Activated naive CD4-positive, alpha-beta T cell treated with anti-CD3 and anti-CD28 coated beads for 36 hours (primary cell): ENCODE measurements around the gene MICU1. TPM values are rescaled to one million over a fixed set of nuclear protein-coding genes. Genes with fewer than 3 reads are reported as not detected.
A peak's percentile ranks its signal among the peaks of the same experiment; 100 is the strongest.
"Not testable (repeated sequence)": the region's sequence is repeated elsewhere in the genome, so short reads cannot be mapped to it uniquely, and the experiment has no call there.

Source experiments
- CTCF ChIA-PET: fragments of 350-600 bp; sonication (Branson Sonifier 250); formaldehyde crosslinking; loops from one replicate; lab custom pipeline; 2021; ENCODE audit warnings: antibody characterized with exemption; lab: Charles Lee
- DNase-seq: peaks from one replicate; pipeline ENCODE4 v3.0.0-alpha.2; 2020
- H3K27ac Mint-ChIP-seq: one replicate; pipeline ENCODE4 v1.8.0; 2021; ENCODE audit warnings: mild to moderate bottlenecking, mixed read lengths
- H3K27me3 Mint-ChIP-seq: one replicate; pipeline ENCODE4 v1.8.0; 2021; ENCODE audit warnings: low read depth, mixed read lengths
- H3K36me3 Mint-ChIP-seq: one replicate; pipeline ENCODE4 v1.8.0; 2021; ENCODE audit warnings: low read depth, mixed read lengths
- H3K4me1 Mint-ChIP-seq: one replicate; pipeline ENCODE4 v1.8.0; 2021; ENCODE audit warnings: low read depth, mixed read lengths
- H3K4me3 Mint-ChIP-seq: one replicate; pipeline ENCODE4 v1.8.0; 2021; ENCODE audit warnings: mild to moderate bottlenecking, moderate library complexity, mixed read lengths
- H3K9me3 Mint-ChIP-seq: one replicate; pipeline ENCODE4 v1.8.0; 2021; ENCODE audit warnings: mixed read lengths
- intact Hi-C: fragments of 100-400 bp; cut with micrococcal nuclease; formaldehyde crosslinking; loops from one replicate; pipeline ENCODE4 v1.15.1; 2023
- total RNA-seq, 2 experiments: library from RNA; stranded (reverse); gene quantifications; one replicate each; pipeline ENCODE4 v1.2.3, GENCODE V29; 2021

MICU1 gene
- total RNA-seq, 2 experiments from 2014 or later = 40.0 to 41.9 TPM

- intact Hi-C loops = loop anchor here (1.0 kb wide), 6 partner anchors 204 to 795 kb away; no protein-coding TSS in a partner anchor
- Mint-ChIP-seq H3K27ac (peak overlapping the region; percentile 74), H3K36me3 (peaks cover 1% of the 10 kb centered on the region), H3K4me1 (peaks cover 10% of the 10 kb centered on the region), H3K9me3 (no peaks in the 10 kb centered on the region), H3K4me3 (no peak overlapping the region), H3K27me3 (no peaks in the 10 kb centered on the region)
- peak; percentile 94 for DNase-seq
- CTCF ChIA-PET = interaction anchor here (0.6 to 3.7 kb wide), 19 partner anchors 9 to 807 kb away, joined by 3 to 45 read pairs (median 4); no protein-coding TSS in a partner anchor
Observed at GRCh38 chr10:72364239-72364777, 261.6 kb downstream of the MICU1 start.

- intact Hi-C loops = loop anchor here (5.0 kb wide), 1 partner anchor 810 kb away; the partner anchor contains the start of genes ECD and FAM149B1
Observed at GRCh38 chr10:72356987-72357386, 268.9 kb downstream of the MICU1 start.

GRCh38 chr10:72356115-72356514, 269.8 kb downstream of the MICU1 start:
- Mint-ChIP-seq H3K9me3 (no peaks in the 10 kb centered on the region), H3K4me3 (no peak overlapping the region)
- intact Hi-C loops = loop anchor here (5.0 kb wide), 1 partner anchor 811 kb away; the partner anchor contains the start of genes ECD and FAM149B1

More at GRCh38 chr10:72356987-72357386, 268.9 kb downstream of the MICU1 start:
- H3K4me1 Mint-ChIP-seq = peaks cover 23% of the 10 kb centered on the region
- H3K4me3 Mint-ChIP-seq = no peak overlapping the region
- H3K27ac Mint-ChIP-seq = no peak overlapping the region
- no peaks in the 10 kb centered on the region for H3K36me3 Mint-ChIP-seq
- H3K27me3 Mint-ChIP-seq = no peaks in the 10 kb centered on the region
- no peak for DNase-seq
- CTCF ChIA-PET = interaction anchor here (0.8 to 0.9 kb wide), 2 partner anchors 18 to 461 kb away, joined by 5 read pairs; no protein-coding TSS in a partner anchor
- H3K9me3 Mint-ChIP-seq = no peaks in the 10 kb centered on the region

GRCh38 chr10:72355214-72355555, 270.7 kb downstream of the MICU1 start:
- DNase-seq = no peak
- peaks cover 31% of the 10 kb centered on the region for H3K4me1 Mint-ChIP-seq
- no peaks in the 10 kb centered on the region for H3K36me3 Mint-ChIP-seq

More at GRCh38 chr10:72356115-72356514, 269.8 kb downstream of the MICU1 start:
- CTCF ChIA-PET = interaction anchor here (0.9 kb wide), 1 partner anchor 460 kb away, joined by 5 read pairs; no protein-coding TSS in a partner anchor
- DNase-seq = no peak
- Mint-ChIP-seq H3K4me1 (peaks cover 30% of the 10 kb centered on the region), H3K27ac (no peak overlapping the region), H3K36me3 (no peaks in the 10 kb centered on the region), H3K27me3 (no peaks in the 10 kb centered on the region)

GRCh38 chr10:72354356-72355213, 271.3 kb downstream of the MICU1 start, which contains the start of gene DNAJB12:
DNAJB12 (minus strand) TSS chr10:72354919; CDS start chr10:72354897, 22 bp downstream.
- no peaks in the 10 kb centered on the region for H3K9me3 Mint-ChIP-seq
- CTCF ChIA-PET = interaction anchor here (0.8 to 1.5 kb wide), 4 partner anchors 12 to 306 kb away, joined by 4 to 5 read pairs (median 4); no protein-coding TSS in a partner anchor
- H3K4me3 Mint-ChIP-seq = peak within 1 kb of the TSS; percentile 96
- peaks cover 34% of the 10 kb centered on the region for H3K4me1 Mint-ChIP-seq
- peaks cover 2% of the 10 kb centered on the region for H3K36me3 Mint-ChIP-seq
- no peaks in the 10 kb centered on the region for H3K27me3 Mint-ChIP-seq
- DNase-seq = peak; percentile 91
- intact Hi-C loops = loop anchor here (1.0 to 5.0 kb wide), 2 partner anchors 272 to 813 kb away; partner anchors contain the start of genes ECD, FAM149B1 and MICU1
- peak within 1 kb of the TSS; percentile 97 for H3K27ac Mint-ChIP-seq

More at GRCh38 chr10:72355214-72355555, 270.7 kb downstream of the MICU1 start:
- H3K4me3 Mint-ChIP-seq = peak overlapping the region; percentile 96
- H3K9me3 Mint-ChIP-seq = no peaks in the 10 kb centered on the region
- H3K27me3 Mint-ChIP-seq = no peaks in the 10 kb centered on the region
- intact Hi-C loops = loop anchor here (1.0 to 5.0 kb wide), 2 partner anchors 271 to 812 kb away; partner anchors contain the start of genes ECD, FAM149B1 and MICU1
- CTCF ChIA-PET = interaction anchor here (0.8 to 1.3 kb wide), 4 partner anchors 9 to 306 kb away, joined by 4 to 5 read pairs (median 4); no protein-coding TSS in a partner anchor
- peak overlapping the region; percentile 97 for H3K27ac Mint-ChIP-seq

GRCh38 chr10:72353965-72354355, 271.9 kb downstream of the MICU1 start:
- CTCF ChIA-PET = interaction anchor here (1.5 kb wide), 1 partner anchor 11 kb away, joined by 4 read pairs; no protein-coding TSS in a partner anchor
- Mint-ChIP-seq H3K4me1 (peaks cover 37% of the 10 kb centered on the region), H3K27me3 (no peaks in the 10 kb centered on the region), H3K36me3 (peaks cover 3% of the 10 kb centered on the region), H3K27ac (peak overlapping the region; percentile 97), H3K4me3 (peak overlapping the region; percentile 96), H3K9me3 (no peaks in the 10 kb centered on the region)
- DNase-seq = no peak
- intact Hi-C loops = no loop called here

- Mint-ChIP-seq H3K27me3 (no peaks in the 10 kb centered on the region), H3K4me3 (peak overlapping the region; percentile 96), H3K27ac (peak overlapping the region; percentile 34), H3K36me3 (peaks cover 7% of the 10 kb centered on the region), H3K9me3 (no peaks in the 10 kb centered on the region), H3K4me1 (peaks cover 37% of the 10 kb centered on the region)
- DNase-seq = no peak
- CTCF ChIA-PET = interaction anchor here (1.5 to 5.6 kb wide), 2 partner anchors 10 to 16 kb away, joined by 4 to 20 read pairs; no protein-coding TSS in a partner anchor
- intact Hi-C loops = no loop called here
Observed at GRCh38 chr10:72353028-72353964, 272.6 kb downstream of the MICU1 start.

GRCh38 chr10:72351479-72351878, 274.4 kb downstream of the MICU1 start:
- no peaks in the 10 kb centered on the region for H3K9me3 Mint-ChIP-seq
- intact Hi-C loops = no loop called here
- CTCF ChIA-PET = interaction anchor here (0.5 to 5.6 kb wide), 3 partner anchors 14 to 303 kb away, joined by 3 to 20 read pairs (median 4); no protein-coding TSS in a partner anchor
- H3K27ac Mint-ChIP-seq = no peak overlapping the region
- no peaks in the 10 kb centered on the region for H3K27me3 Mint-ChIP-seq
- no peak for DNase-seq
- H3K4me1 Mint-ChIP-seq = peaks cover 37% of the 10 kb centered on the region
- peaks cover 9% of the 10 kb centered on the region for H3K36me3 Mint-ChIP-seq
- H3K4me3 Mint-ChIP-seq = no peak overlapping the region

GRCh38 chr10:72349438-72349837, 276.4 kb downstream of the MICU1 start:
- Mint-ChIP-seq H3K4me3 (no peak overlapping the region), H3K9me3 (no peaks in the 10 kb centered on the region), H3K27me3 (no peaks in the 10 kb centered on the region), H3K27ac (no peak overlapping the region), H3K4me1 (peaks cover 35% of the 10 kb centered on the region), H3K36me3 (peaks cover 11% of the 10 kb centered on the region)
- intact Hi-C loops = no loop called here
- CTCF ChIA-PET = interaction anchor here (1.3 to 5.6 kb wide), 4 partner anchors 8 to 15 kb away, joined by 4 to 20 read pairs (median 6); no protein-coding TSS in a partner anchor
- DNase-seq = no peak

- intact Hi-C loops = no loop called here
- H3K27me3 Mint-ChIP-seq = no peaks in the 10 kb centered on the region
- H3K9me3 Mint-ChIP-seq = no peaks in the 10 kb centered on the region
- CTCF ChIA-PET = interaction anchor here (1.1 to 5.6 kb wide), 3 partner anchors 11 to 299 kb away, joined by 4 to 20 read pairs (median 4); no protein-coding TSS in a partner anchor
- peaks cover 32% of the 10 kb centered on the region for H3K4me1 Mint-ChIP-seq
- no peak overlapping the region for H3K27ac Mint-ChIP-seq
- H3K4me3 Mint-ChIP-seq = no peak overlapping the region
- DNase-seq = no peak
- H3K36me3 Mint-ChIP-seq = peaks cover 13% of the 10 kb centered on the region
Observed at GRCh38 chr10:72348282-72348681, 277.6 kb downstream of the MICU1 start.

- H3K27ac Mint-ChIP-seq, intact Hi-C loops, H3K9me3 Mint-ChIP-seq, H3K4me3 Mint-ChIP-seq, H3K27me3 Mint-ChIP-seq, DNase-seq: not testable (repeated sequence)
- CTCF ChIA-PET = interaction anchor here (0.8 kb wide), 1 partner anchor 117 kb away, joined by 5 read pairs; no protein-coding TSS in a partner anchor
- H3K36me3 Mint-ChIP-seq = peaks cover 15% of the 10 kb centered on the region
- H3K4me1 Mint-ChIP-seq = peaks cover 11% of the 10 kb centered on the region
Observed at GRCh38 chr10:72346117-72346516, 279.8 kb downstream of the MICU1 start.
